NCI-H446 (cell line): ENCODE data around the gene ZSCAN21.

Source experiments
- DNase-seq, 2 experiments: peaks; one replicate each; lab custom pipeline; 2025; lab: John Stamatoyannopoulos, UW

Gene ZSCAN21

GRCh38 chr7:100077205-100077604 lies 27.6 kb downstream of the ZSCAN21 start:
- DNase-seq = no peak

GRCh38 chr7:100079024-100079560 lies 29.5 kb downstream of the ZSCAN21 start:
- no peak for DNase-seq

GRCh38 chr7:100080907-100081534 lies 31.4 kb downstream of the ZSCAN21 start:
- no peak for DNase-seq

DNA sequence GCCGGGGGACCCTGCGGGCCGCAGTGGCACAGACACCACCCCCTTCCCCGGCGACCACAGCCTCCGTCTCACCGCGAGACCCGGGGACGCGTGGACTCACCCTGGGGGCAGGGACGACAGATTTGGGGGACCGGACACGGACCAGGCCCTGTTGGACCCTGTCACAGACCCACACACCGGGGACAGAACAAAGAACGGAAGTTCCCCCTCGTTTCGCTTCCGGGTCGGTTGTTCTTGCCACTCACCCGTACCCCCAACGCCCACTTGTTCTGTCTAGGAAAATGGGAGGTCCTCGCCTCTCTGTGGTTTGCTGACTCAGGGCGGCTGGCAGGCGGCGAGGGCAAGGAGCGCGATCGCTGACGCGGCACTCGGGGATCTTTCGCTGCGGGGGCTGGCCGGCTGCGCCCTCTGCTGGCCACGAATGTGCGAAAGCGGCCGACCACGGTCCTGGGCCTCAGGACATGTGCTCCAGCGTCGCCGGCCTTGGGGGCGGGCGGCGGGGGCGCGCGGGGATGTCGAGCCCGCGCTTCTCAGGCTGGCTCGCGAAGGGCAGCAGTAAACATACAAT lies 32.0 kb downstream of the ZSCAN21 start, which contains the start of gene ZNF3:
Gene ZNF3 (minus strand): TSS at position 189 of the 568 bp plus-strand sequence. CDS start 4,366 bp downstream, outside the sequence.
- peak; percentile 87 to 97 for DNase-seq

GRCh38 chr7:100082978-100083377 lies 33.4 kb downstream of the ZSCAN21 start:
- DNase-seq = no peak

DNA sequence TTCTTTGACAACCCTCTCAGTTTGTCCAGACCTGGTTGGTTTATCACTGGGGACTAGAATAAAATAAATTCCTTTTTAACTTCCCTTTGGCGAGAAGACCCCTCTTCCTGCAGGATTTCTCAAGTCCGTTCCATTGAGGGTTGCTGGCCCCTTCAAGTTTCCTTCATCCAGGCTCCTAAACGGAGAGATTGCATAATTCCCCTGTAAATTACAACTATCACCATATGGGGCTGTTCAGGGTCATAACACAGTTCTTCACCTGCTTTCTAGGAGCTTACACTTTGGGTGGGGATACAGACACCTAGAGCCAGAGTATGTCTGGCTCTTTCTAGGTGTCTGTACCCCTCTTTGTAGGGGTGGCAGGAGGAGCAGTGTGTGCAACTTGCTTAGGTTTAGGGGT lies 35.9 kb downstream of the ZSCAN21 start:
- no peak for DNase-seq

GRCh38 chr7:100087055-100087750 lies 37.6 kb downstream of the ZSCAN21 start:
- no peak for DNase-seq

GRCh38 chr7:100088095-100088620 lies 38.6 kb downstream of the ZSCAN21 start:
- DNase-seq = no peak

- DNase-seq = peak; percentile 9 to 57
These were observed 39.3 kb downstream of the ZSCAN21 start, which contains the start of gene COPS6 for GRCh38 chr7:100088621-100089457. COPS6 (plus strand) TSS chr7:100088969; CDS start chr7:100088991, 22 bp downstream.

- no peak for DNase-seq
These were observed 40.1 kb downstream of the ZSCAN21 start for GRCh38 chr7:100089458-100090196.

GRCh38 chr7:100090527-100091410 lies 41.2 kb downstream of the ZSCAN21 start:
- DNase-seq = no peak

DNA sequence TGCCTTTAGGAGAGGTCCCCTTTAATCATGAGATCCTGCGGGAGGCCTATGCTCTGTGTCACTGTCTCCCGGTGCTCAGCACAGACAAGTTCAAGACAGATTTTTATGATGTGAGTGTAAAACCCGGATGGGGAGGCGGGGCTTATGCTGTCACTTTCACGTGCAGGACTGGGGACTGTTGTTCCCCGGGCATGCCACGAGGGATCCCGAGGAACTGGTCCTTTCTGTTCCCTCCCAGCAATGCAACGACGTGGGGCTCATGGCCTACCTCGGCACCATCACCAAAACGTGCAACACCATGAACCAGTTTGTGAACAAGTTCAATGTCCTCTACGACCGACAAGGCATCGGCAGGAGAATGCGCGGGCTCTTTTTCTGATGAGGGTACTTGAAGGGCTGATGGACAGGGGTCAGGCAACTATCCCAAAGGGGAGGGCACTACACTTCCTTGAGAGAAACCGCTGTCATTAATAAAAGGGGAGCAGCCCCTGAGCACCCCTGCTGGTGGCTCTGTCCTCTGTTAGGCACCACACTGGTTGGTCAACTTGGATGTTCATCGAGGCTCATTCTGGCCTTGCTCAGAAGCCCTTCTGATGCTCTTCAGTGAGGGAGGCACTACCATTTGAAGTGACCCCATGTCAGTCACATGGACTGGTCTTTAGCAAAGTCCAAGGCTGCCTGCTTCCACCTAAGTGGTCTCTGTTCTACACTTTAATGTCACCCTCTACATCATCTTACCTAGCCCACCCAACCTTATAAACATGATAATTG lies 42.0 kb downstream of the ZSCAN21 start:
- no peak for DNase-seq

GRCh38 chr7:100093054-100093453 lies 43.5 kb downstream of the ZSCAN21 start:
- no peak for DNase-seq

GRCh38 chr7:100093498-100093897 lies 43.9 kb downstream of the ZSCAN21 start:
- peak in 1 of 2 experiments; percentile 10 for DNase-seq

DNA sequence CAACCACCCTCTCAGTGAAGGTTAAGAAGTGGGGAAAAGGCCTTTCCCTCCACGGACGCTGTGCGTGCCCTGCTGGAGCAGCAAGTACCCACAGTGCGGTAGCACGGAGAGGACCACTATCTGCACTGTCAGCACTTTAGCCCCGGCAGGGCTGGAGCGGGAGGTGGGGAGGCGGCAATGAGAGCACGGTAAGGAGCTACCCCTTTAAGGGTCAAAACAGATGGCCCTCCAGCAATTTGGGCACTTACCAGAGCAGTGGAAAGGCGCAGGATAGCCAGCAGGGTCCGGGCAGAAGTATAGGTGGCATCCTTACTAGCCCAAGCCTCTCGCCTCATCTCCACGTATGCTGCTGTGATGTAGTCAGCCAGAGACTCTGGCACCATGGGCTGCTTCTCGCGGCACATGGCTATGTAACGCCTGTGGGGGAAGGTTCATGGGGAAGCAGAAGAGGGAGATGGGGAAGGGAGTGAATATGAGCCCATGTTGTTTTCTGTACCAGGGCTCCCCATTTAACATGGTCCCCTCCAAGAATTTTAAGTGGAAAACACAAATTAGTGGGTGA lies 44.4 kb downstream of the ZSCAN21 start:
- no peak for DNase-seq

GRCh38 chr7:100095289-100095688 lies 45.7 kb downstream of the ZSCAN21 start:
- DNase-seq = no peak

GRCh38 chr7:100095704-100096103 lies 46.1 kb downstream of the ZSCAN21 start:
- no peak for DNase-seq

- no peak for DNase-seq
These were observed 49.3 kb downstream of the ZSCAN21 start for GRCh38 chr7:100098913-100099312.

GRCh38 chr7:100099452-100099851 lies 49.9 kb downstream of the ZSCAN21 start:
- no peak for DNase-seq
